Measurements from ENCODE around the gene SLC12A8. TPM values are rescaled to one million over a fixed set of nuclear protein-coding genes. Genes with fewer than 3 reads are reported as not detected.

SLC12A8 gene
- total RNA-seq, 1 donor from 2014 or later, result 6.1 TPM

DNA sequence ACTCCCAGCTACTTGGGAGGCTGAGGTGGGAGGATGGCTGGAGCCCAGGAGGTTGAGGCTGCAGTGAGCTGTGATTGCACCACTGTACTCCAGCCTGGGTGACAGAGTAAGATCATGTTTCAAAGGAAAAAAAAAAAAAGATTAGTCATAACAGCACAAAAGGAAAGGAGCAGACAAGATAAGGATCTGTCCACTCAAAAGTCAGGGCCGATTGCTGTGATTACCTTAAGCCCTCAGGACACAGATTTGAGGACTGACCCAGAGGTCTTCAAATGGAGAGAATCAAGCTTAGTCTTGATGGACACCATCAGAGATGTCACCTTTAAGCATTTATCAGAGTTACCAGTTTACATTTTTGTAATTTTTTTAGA is 132.9 kb downstream of the SLC12A8 start:
- TF ChIP-seq, protein P1, sequence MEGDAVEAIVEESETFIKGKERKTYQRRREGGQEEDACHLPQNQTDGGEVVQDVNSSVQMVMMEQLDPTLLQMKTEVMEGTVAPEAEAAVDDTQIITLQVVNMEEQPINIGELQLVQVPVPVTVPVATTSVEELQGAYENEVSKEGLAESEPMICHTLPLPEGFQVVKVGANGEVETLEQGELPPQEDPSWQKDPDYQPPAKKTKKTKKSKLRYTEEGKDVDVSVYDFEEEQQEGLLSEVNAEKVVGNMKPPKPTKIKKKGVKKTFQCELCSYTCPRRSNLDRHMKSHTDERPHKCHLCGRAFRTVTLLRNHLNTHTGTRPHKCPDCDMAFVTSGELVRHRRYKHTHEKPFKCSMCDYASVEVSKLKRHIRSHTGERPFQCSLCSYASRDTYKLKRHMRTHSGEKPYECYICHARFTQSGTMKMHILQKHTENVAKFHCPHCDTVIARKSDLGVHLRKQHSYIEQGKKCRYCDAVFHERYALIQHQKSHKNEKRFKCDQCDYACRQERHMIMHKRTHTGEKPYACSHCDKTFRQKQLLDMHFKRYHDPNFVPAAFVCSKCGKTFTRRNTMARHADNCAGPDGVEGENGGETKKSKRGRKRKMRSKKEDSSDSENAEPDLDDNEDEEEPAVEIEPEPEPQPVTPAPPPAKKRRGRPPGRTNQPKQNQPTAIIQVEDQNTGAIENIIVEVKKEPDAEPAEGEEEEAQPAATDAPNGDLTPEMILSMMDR (IDR thresholded peaks at IDR 0.05), result no peak
- DNase-seq (ENCODE audit: low spot score), result no peak

DNA sequence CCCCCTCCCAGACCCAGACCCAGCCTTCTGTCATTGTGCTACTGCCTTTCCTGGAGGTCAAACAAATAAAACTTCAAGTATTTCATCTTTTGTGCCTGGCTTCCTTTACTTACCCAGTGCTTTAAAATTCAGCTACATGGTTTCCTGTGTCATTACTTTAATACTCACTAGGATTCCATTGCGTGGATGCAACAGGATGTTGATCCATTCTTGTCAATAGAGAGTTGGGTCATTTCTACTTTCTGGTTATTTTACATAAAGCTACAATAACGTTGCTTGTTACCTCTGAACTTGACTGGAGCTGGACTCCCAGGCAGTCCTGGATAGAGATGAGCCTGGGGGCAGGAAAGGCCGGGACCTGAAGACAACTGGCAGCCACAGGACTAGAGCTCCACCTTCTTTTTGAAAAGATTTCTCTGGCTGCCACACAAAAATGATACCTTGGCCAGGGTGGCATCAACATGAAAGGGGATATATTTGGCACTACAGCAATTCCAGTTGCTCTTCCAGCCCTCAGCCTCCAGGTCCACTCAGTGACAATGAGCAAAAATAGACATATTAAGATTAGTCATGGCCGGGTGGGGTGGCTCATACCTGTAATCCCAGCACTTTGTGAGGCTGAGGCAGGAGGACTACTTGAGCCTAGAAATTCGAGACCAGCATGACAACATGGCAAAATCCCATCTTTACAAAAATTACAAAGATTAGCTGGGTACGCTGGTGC is 133.4 kb downstream of the SLC12A8 start:
- H3K27ac Mint-ChIP-seq (ENCODE audit: unreplicated experiment), result no peak overlapping the region
- H3K36me3 Mint-ChIP-seq (ENCODE audit: low read depth), result peaks cover 8% of the 10 kb centered on the region
- no peak for DNase-seq (ENCODE audit: low spot score)
- H3K9me3 Mint-ChIP-seq (ENCODE audit: low read depth), result no peaks in the 10 kb centered on the region
- H3K27me3 Mint-ChIP-seq (ENCODE audit: low read depth), result no peaks in the 10 kb centered on the region
- no peaks in the 10 kb centered on the region for H3K4me1 Mint-ChIP-seq (ENCODE audit: low read depth)
- TF ChIP-seq, protein P1 (IDR thresholded peaks at IDR 0.05), result no peak
- H3K4me3 Mint-ChIP-seq (ENCODE audit: unreplicated experiment), result no peak overlapping the region

More for the DNA sequence above, 132.9 kb downstream of the SLC12A8 start:
- H3K4me1 Mint-ChIP-seq (ENCODE audit: low read depth), result no peaks in the 10 kb centered on the region
- no peak overlapping the region for H3K4me3 Mint-ChIP-seq (ENCODE audit: unreplicated experiment)
- peaks cover 8% of the 10 kb centered on the region for H3K36me3 Mint-ChIP-seq (ENCODE audit: low read depth)
- no peak overlapping the region for H3K27ac Mint-ChIP-seq (ENCODE audit: unreplicated experiment)
- H3K27me3 Mint-ChIP-seq (ENCODE audit: low read depth), result no peaks in the 10 kb centered on the region
- H3K9me3 Mint-ChIP-seq (ENCODE audit: low read depth), result no peaks in the 10 kb centered on the region

DNA sequence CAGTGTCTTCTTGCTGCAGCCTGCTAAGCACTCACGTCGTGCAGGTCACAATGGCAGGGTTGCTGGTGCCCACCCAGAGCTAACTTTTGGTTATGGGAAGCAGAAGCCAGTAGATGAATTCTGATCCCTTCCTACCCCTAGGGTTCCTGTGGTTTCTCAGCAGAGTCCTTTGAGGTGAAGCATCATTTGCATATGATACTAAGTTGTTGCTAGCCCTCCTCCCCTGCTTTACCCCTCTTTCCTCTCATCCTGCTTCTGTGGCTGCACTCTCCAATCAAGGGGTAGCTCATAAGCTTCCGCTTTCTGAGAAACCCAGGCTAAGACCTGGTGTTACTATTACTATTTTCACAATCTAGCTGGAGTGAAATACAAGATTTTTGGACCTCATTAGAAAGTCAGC is 134.7 kb downstream of the SLC12A8 start:
- H3K4me1 Mint-ChIP-seq (ENCODE audit: low read depth), result peaks cover 2% of the 10 kb centered on the region
- H3K27me3 Mint-ChIP-seq (ENCODE audit: low read depth), result no peaks in the 10 kb centered on the region
- no peaks in the 10 kb centered on the region for H3K9me3 Mint-ChIP-seq (ENCODE audit: low read depth)
- TF ChIP-seq, protein P1 (IDR thresholded peaks at IDR 0.05), result no peak
- no peak for DNase-seq (ENCODE audit: low spot score)
- H3K36me3 Mint-ChIP-seq (ENCODE audit: low read depth), result peaks cover 6% of the 10 kb centered on the region
- H3K4me3 Mint-ChIP-seq (ENCODE audit: unreplicated experiment), result no peak overlapping the region
- H3K27ac Mint-ChIP-seq (ENCODE audit: unreplicated experiment), result no peak overlapping the region

DNA sequence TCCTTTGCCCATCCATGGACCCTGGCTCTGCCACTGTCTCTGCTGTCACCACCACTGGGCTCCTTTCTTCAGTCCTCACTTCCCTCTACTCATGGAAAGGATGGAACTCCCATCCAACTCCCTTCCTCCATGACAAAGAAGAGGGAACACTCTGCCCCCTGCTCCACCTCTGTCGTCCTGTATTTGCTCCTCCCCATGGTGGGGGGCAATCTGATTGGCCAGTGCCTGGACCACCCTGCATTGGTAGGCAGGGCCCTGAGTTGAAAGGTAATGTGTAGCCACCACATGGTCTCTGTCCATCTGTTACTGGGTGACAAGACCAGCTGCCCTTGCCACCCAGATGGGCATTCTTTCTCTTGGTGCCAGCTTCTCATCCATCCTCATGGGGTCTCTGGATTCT is 136.1 kb downstream of the SLC12A8 start:
- Mint-ChIP-seq H3K4me1 (ENCODE audit: low read depth) (peaks cover 12% of the 10 kb centered on the region), H3K27ac (ENCODE audit: unreplicated experiment) (no peak overlapping the region), H3K4me3 (ENCODE audit: unreplicated experiment) (no peak overlapping the region), H3K36me3 (ENCODE audit: low read depth) (peaks cover 2% of the 10 kb centered on the region), H3K9me3 (ENCODE audit: low read depth) (no peaks in the 10 kb centered on the region), H3K27me3 (ENCODE audit: low read depth) (no peaks in the 10 kb centered on the region)
- no peak for DNase-seq (ENCODE audit: low spot score)
- TF ChIP-seq, protein P1 (IDR thresholded peaks at IDR 0.05), result no peak

- Mint-ChIP-seq H3K4me1 (ENCODE audit: low read depth) (peaks cover 12% of the 10 kb centered on the region), H3K27me3 (ENCODE audit: low read depth) (no peaks in the 10 kb centered on the region), H3K36me3 (ENCODE audit: low read depth) (peaks cover 2% of the 10 kb centered on the region), H3K9me3 (ENCODE audit: low read depth) (no peaks in the 10 kb centered on the region), H3K27ac (ENCODE audit: unreplicated experiment) (no peak overlapping the region), H3K4me3 (ENCODE audit: unreplicated experiment) (no peak overlapping the region)
- TF ChIP-seq, protein P1 (IDR thresholded peaks at IDR 0.05), result no peak
- no peak for DNase-seq (ENCODE audit: low spot score)
Measured at GRCh38 chr3:125075738-125076137, 136.8 kb downstream of the SLC12A8 start.
